Nephron progenitor cell (in vitro differentiated cells): ENCODE data around the gene LRIG1.

Experiments used
- DNase-seq: peaks from one replicate; pipeline ENCODE4 v3.0.0; 2021
- H3K27ac Mint-ChIP-seq: 2 replicates; pipeline ENCODE4 v1.8.0; 2021; ENCODE audit warnings: mild to moderate bottlenecking, moderate library complexity, mixed read lengths
- H3K27me3 Mint-ChIP-seq: 2 replicates; pipeline ENCODE4 v1.8.0; 2021; ENCODE audit warnings: mild to moderate bottlenecking, low read depth, mixed read lengths; ENCODE audit not compliant: poor library complexity
- H3K36me3 Mint-ChIP-seq: 2 replicates; pipeline ENCODE4 v1.8.0; 2021; ENCODE audit warnings: low read depth, mixed read lengths
- H3K4me1 Mint-ChIP-seq: 2 replicates; pipeline ENCODE4 v1.8.0; 2021; ENCODE audit warnings: mixed read lengths
- H3K4me3 Mint-ChIP-seq: 2 replicates; pipeline ENCODE4 v1.8.0; 2021; ENCODE audit warnings: mild to moderate bottlenecking, moderate library complexity, mixed read lengths
- H3K9me3 Mint-ChIP-seq: 2 replicates; pipeline ENCODE4 v1.8.0; 2021; ENCODE audit warnings: mild to moderate bottlenecking, moderate library complexity, mixed read lengths
- CTCF ChIP-seq: fragments of 200-600 bp; sonication (generic); IDR thresholded peaks from 2 replicates; pipeline ENCODE4 v1.5.0; 2021; ENCODE audit warnings: antibody characterized with exemption

The LRIG1 gene

GRCh38 chr3:66527246-66527645 lies 26.4 kb upstream of the LRIG1 start:
- Mint-ChIP-seq H3K9me3 (peaks cover 10% of the 10 kb centered on the region), H3K4me3 (no peak overlapping the region), H3K27ac (no peak overlapping the region), H3K4me1 (peaks cover 10% of the 10 kb centered on the region), H3K36me3 (peaks cover 6% of the 10 kb centered on the region), H3K27me3 (peaks cover 24% of the 10 kb centered on the region)
- DNase-seq, result no peak
- TF ChIP-seq CTCF, result no peak

- Mint-ChIP-seq H3K36me3 (peaks cover 6% of the 10 kb centered on the region), H3K9me3 (peaks cover 10% of the 10 kb centered on the region), H3K27ac (no peak overlapping the region), H3K27me3 (peaks cover 23% of the 10 kb centered on the region), H3K4me1 (no peaks in the 10 kb centered on the region), H3K4me3 (no peak overlapping the region)
- no peak for TF ChIP-seq CTCF
- no peak for DNase-seq
Observed at GRCh38 chr3:66525771-66526170, 24.9 kb upstream of the LRIG1 start.

GRCh38 chr3:66520724-66521123 lies 19.9 kb upstream of the LRIG1 start:
- peaks cover 19% of the 10 kb centered on the region for H3K27me3 Mint-ChIP-seq
- no peak for DNase-seq
- no peaks in the 10 kb centered on the region for H3K36me3 Mint-ChIP-seq
- H3K4me3 Mint-ChIP-seq, result no peak overlapping the region
- peaks cover 14% of the 10 kb centered on the region for H3K9me3 Mint-ChIP-seq
- H3K4me1 Mint-ChIP-seq, result peaks cover 15% of the 10 kb centered on the region
- TF ChIP-seq CTCF, result no peak
- no peak overlapping the region for H3K27ac Mint-ChIP-seq

- no peak for DNase-seq
- Mint-ChIP-seq H3K27me3 (peaks cover 12% of the 10 kb centered on the region), H3K27ac (no peak overlapping the region), H3K36me3 (no peaks in the 10 kb centered on the region), H3K4me3 (no peak overlapping the region), H3K4me1 (peaks cover 20% of the 10 kb centered on the region), H3K9me3 (peaks cover 14% of the 10 kb centered on the region)
- TF ChIP-seq CTCF, result no peak
Observed at GRCh38 chr3:66518644-66519043, 17.8 kb upstream of the LRIG1 start.

GRCh38 chr3:66518126-66518525 lies 17.3 kb upstream of the LRIG1 start:
- no peak for TF ChIP-seq CTCF
- H3K9me3 Mint-ChIP-seq, result peaks cover 15% of the 10 kb centered on the region
- H3K27ac Mint-ChIP-seq, result no peak overlapping the region

GRCh38 chr3:66517241-66517640 lies 16.4 kb upstream of the LRIG1 start:
- Mint-ChIP-seq H3K36me3 (peaks cover 4% of the 10 kb centered on the region), H3K4me3 (no peak overlapping the region), H3K27me3 (peaks cover 8% of the 10 kb centered on the region), H3K27ac (no peak overlapping the region), H3K9me3 (peaks cover 21% of the 10 kb centered on the region), H3K4me1 (peaks cover 20% of the 10 kb centered on the region)
- DNase-seq, result no peak
- TF ChIP-seq CTCF, result no peak

More at GRCh38 chr3:66518126-66518525, 17.3 kb upstream of the LRIG1 start:
- Mint-ChIP-seq H3K36me3 (peaks cover under 1% of the 10 kb centered on the region), H3K27me3 (peaks cover 12% of the 10 kb centered on the region), H3K4me3 (no peak overlapping the region), H3K4me1 (peaks cover 20% of the 10 kb centered on the region)
- no peak for DNase-seq
